ENCODE data around the gene CPN1. TPM values are rescaled to one million over a fixed set of nuclear protein-coding genes. Genes with fewer than 3 reads are reported as not detected.

CPN1 gene
- total and polyA plus RNA-seq, 9 of the 15 experiments (the other 6 are each of a cell fraction or from before 2014, with no cell fraction given) = 0.15 to 0.17 TPM; not detected in 7

GRCh38 chr10:100027416-100027815 lies 54.3 kb downstream of the CPN1 start (continued):
- TF ChIP-seq POLR2AphosphoS2 (IDR thresholded peaks at IDR 0.05; ENCODE audit: low read length) (no peak), ZNF324 (CRISPR knock-in tag; IDR thresholded peaks at IDR 0.05) (no peak), SNRNP70 (optimal IDR thresholded peaks at IDR 0.05; ENCODE audit: low read depth, low read length) (no peak)

GRCh38 chr10:100025576-100025975 lies 56.1 kb downstream of the CPN1 start:
- H3K9me1 ChIP-seq (ENCODE audit: control insufficient read depth, insufficient read depth, low read length) = no peaks in the 10 kb centered on the region
- H3K27me3 ChIP-seq (ENCODE audit: control insufficient read depth in 2 of 2, insufficient read depth in 2 of 2, low read length in 2 of 2) = peaks cover 0 to 14% of the 10 kb centered on the region in 2 experiments; a peak in 3 of 5 replicates
- DNase-seq (ENCODE audit: extremely low read depth in 1 of 4, low spot score in 3 of 4) = no peak
- no peaks in the 10 kb centered on the region for H4K20me1 ChIP-seq (replicated peaks; ENCODE audit: control insufficient read depth, insufficient read depth, low read length)
- in situ Hi-C loops (cut with MboI) (no loop called here), intact Hi-C loops (cut with micrococcal nuclease) (no loop called here)
- H3K4me2 ChIP-seq (ENCODE audit: insufficient read depth, low read length) = no peak overlapping the region
- BruUV-seq (replicated peaks) = no TSS peak
- FAIRE-seq = no peak
- H3K4me3 ChIP-seq = no peak overlapping the region
- H3K9ac ChIP-seq (ENCODE audit: insufficient read depth in 1 of 2, low read depth in 2 of 2, low read length in 2 of 2) = no peak overlapping the region
- POLR2A ChIA-PET = interaction anchor here (0.8 kb wide), 1 partner anchor 19 kb away, joined by 3 read pairs; no protein-coding TSS in a partner anchor
- no peak overlapping the region for H2AFZ ChIP-seq (ENCODE audit: low read depth, low read length)
- CTCF ChIA-PET (ENCODE audit: low intra/inter-chr PET ratio) = no interaction called here
- peaks cover 3% of the 10 kb centered on the region; the same call in 1 of the 2 replicates for H3K9me3 ChIP-seq (replicated peaks; ENCODE audit: control insufficient read depth, insufficient read depth, low read depth, low read length)
- 5% methylated on average over 4 of the region's 5 CpGs for WGBS (ENCODE audit: insufficient coverage, low coverage, missing lambda C conversion rate)
- no peak for ATAC-seq
- no peak for TF ChIP-seq ZNF280B (CRISPR knock-in tag; IDR thresholded peaks at IDR 0.05)
- no peak for TF ChIP-seq E2F1 (CRISPR knock-in tag; IDR thresholded peaks at IDR 0.05)
- no peak for TF ChIP-seq SMARCC2 (IDR thresholded peaks at IDR 0.05; ENCODE audit: low read depth)
- no peak for TF ChIP-seq ZNF76 (CRISPR knock-in tag; IDR thresholded peaks at IDR 0.05; ENCODE audit: borderline replicate concordance)
- TF ChIP-seq HMG20B (CRISPR knock-in tag; IDR thresholded peaks at IDR 0.05) = no peak
- TF ChIP-seq BHLHE40 (IDR thresholded peaks at IDR 0.05; ENCODE audit: low read length) = no peak
- TF ChIP-seq BCL6 (CRISPR knock-in tag; IDR thresholded peaks at IDR 0.05) = no peak
- no peak for TF ChIP-seq SREBF2 (CRISPR knock-in tag; IDR thresholded peaks at IDR 0.05)
- TF ChIP-seq ZNF507 (tag; conservative IDR thresholded peaks at IDR 0.05) = no peak
- no peak for TF ChIP-seq PHB2 (IDR thresholded peaks at IDR 0.05; ENCODE audit: low read depth)
- no peak for TF ChIP-seq ZNF778 (CRISPR knock-in tag; IDR thresholded peaks at IDR 0.05)
- TF ChIP-seq ELF1 (tag; IDR thresholded peaks at IDR 0.05) = no peak
- no peak for TF ChIP-seq ZNF134 (CRISPR knock-in tag; conservative IDR thresholded peaks at IDR 0.05)
- H3K79me2 ChIP-seq (ENCODE audit: control insufficient read depth, insufficient read depth, low read length) = no peaks in the 10 kb centered on the region
- H3K36me3 ChIP-seq (ENCODE audit: control insufficient read depth, insufficient read depth, low read length) = no peaks in the 10 kb centered on the region
- peaks cover 0 to 4% of the 10 kb centered on the region in 2 experiments; a peak in 1 of 5 replicates for H3K4me1 ChIP-seq (replicated peaks in 1 of 2; ENCODE audit: control insufficient read depth in 2 of 2, insufficient read depth in 2 of 2, low read length in 2 of 2)
- no peak overlapping the region for H3K27ac ChIP-seq (ENCODE audit: extremely low read depth, low read depth, low read length)

All from K562 (cell line).